Loucy (cell line): ENCODE data around the gene AGK.
"Not testable (repeated sequence)": the region's sequence is repeated elsewhere in the genome, so short reads cannot be mapped to it uniquely, and the experiment has no call there.

Experiments used
- H2AFZ ChIP-seq: fragments of 200-600 bp; sonication (generic); 2 replicates; pipeline ENCODE4 v1.6.0; 2016; ENCODE audit warnings: antibody characterized with exemption, mild to moderate bottlenecking, low read length, moderate library complexity
- H3F3A ChIP-seq: fragments of 200-600 bp; 2 replicates; pipeline ENCODE4 v1.6.0; 2016; ENCODE audit warnings: antibody characterized with exemption, low read depth, mild to moderate bottlenecking
- H3K27me3 ChIP-seq: fragments of 200-600 bp; sonication (generic); 2 replicates; pipeline ENCODE4 v1.6.1; 2014; ENCODE audit warnings: low read length, mild to moderate bottlenecking; ENCODE audit not compliant: insufficient read depth, poor library complexity, severe bottlenecking
- H3K36me3 ChIP-seq: fragments of 200-600 bp; sonication (generic); 2 replicates; pipeline ENCODE4 v1.6.1; 2016; ENCODE audit warnings: low read length; ENCODE audit not compliant: insufficient read depth
- H3K4me1 ChIP-seq: fragments of 200-600 bp; sonication (generic); 2 replicates; pipeline ENCODE4 v1.5.1; 2014; ENCODE audit warnings: low read length, mild to moderate bottlenecking; ENCODE audit not compliant: insufficient read depth, poor library complexity, severe bottlenecking
- H3K4me2 ChIP-seq: fragments of 200-600 bp; sonication (generic); 2 replicates; pipeline ENCODE4 v1.6.0; 2014; ENCODE audit warnings: antibody characterized with exemption, low read length, low read depth, mild to moderate bottlenecking; ENCODE audit not compliant: poor library complexity, severe bottlenecking
- H3K4me3 ChIP-seq: fragments of 200-600 bp; sonication (generic); 2 replicates; pipeline ENCODE4 v1.5.1; 2014; ENCODE audit warnings: low read length, mild to moderate bottlenecking, mixed read lengths; ENCODE audit not compliant: poor library complexity, severe bottlenecking
- H3K79me2 ChIP-seq: fragments of 200-600 bp; sonication (generic); 2 replicates; pipeline ENCODE4 v1.6.1; 2014; ENCODE audit warnings: low read length; ENCODE audit not compliant: insufficient read depth
- H3K9ac ChIP-seq: fragments of 200-600 bp; sonication (generic); 2 replicates; pipeline ENCODE4 v1.6.0; 2014; ENCODE audit warnings: mild to moderate bottlenecking, low read depth, low read length, moderate library complexity; ENCODE audit not compliant: poor library complexity, severe bottlenecking
- H3K9me2 ChIP-seq: fragments of 200-600 bp; sonication (generic); replicated peaks from 2 replicates; pipeline ENCODE4 v1.6.1; 2016; ENCODE audit warnings: low read depth, low read length, mixed read lengths
- H3K9me3 ChIP-seq: fragments of 200-600 bp; sonication (generic); 2 replicates; pipeline ENCODE4 v1.6.1; 2014; ENCODE audit warnings: mild to moderate bottlenecking, antibody characterized with exemption, low read length, low read depth; ENCODE audit not compliant: insufficient read depth
- H4K20me1 ChIP-seq: fragments of 200-600 bp; sonication (generic); 2 replicates; pipeline ENCODE4 v1.6.0; 2014; ENCODE audit warnings: antibody characterized with exemption, low read length, mild to moderate bottlenecking; ENCODE audit not compliant: insufficient read depth, poor library complexity, severe bottlenecking
- EZH2phosphoT487 ChIP-seq: fragments of 200-600 bp; IDR thresholded peaks from 2 replicates; pipeline ENCODE4 v1.6.1; 2018; ENCODE audit warnings: antibody characterized with exemption, mild to moderate bottlenecking, moderate library complexity, borderline replicate concordance
- TF ChIP-seq, protein P1 (sequence below): fragments of 200-600 bp; sonication (generic); conservative IDR thresholded peaks from 2 replicates; pipeline ENCODE4 v1.5.1; 2014; ENCODE audit warnings: mild to moderate bottlenecking, antibody characterized with exemption, low read length

AGK gene

DNA sequence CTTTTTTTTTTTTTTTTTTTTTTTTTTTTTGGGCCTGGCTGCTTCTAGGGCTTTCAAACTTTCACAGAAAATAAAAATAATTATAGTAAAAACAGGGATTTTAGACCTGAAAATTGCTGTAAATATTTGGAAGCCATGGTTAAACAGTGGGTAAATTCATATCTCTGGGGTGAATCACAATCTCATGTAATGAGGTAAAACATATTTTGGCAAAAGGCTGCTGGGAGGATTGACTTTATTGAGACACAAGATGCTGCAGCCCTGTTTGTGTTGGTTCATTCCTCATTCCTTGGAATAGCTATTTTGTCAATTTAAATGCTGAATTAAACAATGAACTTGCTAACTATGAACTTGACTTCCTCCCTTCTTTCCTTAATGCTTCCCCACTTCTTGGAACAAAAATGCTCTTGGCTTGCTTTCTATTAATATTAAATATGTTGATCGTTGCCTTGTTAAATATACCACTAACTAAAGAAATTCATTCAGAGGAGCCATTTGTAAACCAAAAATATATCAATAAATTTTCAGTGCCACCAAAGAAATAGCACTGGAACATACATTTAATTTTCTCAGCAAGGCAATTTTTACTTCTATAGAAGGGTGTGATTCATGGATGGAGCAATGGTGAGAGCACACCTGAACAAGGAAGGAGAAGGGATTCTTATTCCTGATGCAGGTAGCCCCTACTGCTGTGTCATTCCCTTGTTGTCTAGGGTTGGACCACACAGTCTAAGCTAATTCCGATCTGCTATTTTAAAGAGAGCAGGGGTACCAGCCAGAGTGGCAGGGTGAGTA lies 24.6 kb downstream of the AGK start:
- H3K9me3 ChIP-seq = no peaks in the 10 kb centered on the region; the same call in 1 of the 2 replicates
- no peaks in the 10 kb centered on the region for H3K9me2 ChIP-seq
- H3F3A ChIP-seq = no peaks in the 10 kb centered on the region
- H3K4me2 ChIP-seq = no peak overlapping the region
- H3K4me1 ChIP-seq = no peaks in the 10 kb centered on the region
- H4K20me1 ChIP-seq = no peaks in the 10 kb centered on the region
- TF ChIP-seq, protein P1, sequence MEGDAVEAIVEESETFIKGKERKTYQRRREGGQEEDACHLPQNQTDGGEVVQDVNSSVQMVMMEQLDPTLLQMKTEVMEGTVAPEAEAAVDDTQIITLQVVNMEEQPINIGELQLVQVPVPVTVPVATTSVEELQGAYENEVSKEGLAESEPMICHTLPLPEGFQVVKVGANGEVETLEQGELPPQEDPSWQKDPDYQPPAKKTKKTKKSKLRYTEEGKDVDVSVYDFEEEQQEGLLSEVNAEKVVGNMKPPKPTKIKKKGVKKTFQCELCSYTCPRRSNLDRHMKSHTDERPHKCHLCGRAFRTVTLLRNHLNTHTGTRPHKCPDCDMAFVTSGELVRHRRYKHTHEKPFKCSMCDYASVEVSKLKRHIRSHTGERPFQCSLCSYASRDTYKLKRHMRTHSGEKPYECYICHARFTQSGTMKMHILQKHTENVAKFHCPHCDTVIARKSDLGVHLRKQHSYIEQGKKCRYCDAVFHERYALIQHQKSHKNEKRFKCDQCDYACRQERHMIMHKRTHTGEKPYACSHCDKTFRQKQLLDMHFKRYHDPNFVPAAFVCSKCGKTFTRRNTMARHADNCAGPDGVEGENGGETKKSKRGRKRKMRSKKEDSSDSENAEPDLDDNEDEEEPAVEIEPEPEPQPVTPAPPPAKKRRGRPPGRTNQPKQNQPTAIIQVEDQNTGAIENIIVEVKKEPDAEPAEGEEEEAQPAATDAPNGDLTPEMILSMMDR = no peak
- TF ChIP-seq EZH2phosphoT487 = no peak
- H3K36me3 ChIP-seq = peaks cover 11% of the 10 kb centered on the region; the same call in 1 of the 2 replicates
- no peaks in the 10 kb centered on the region for H3K79me2 ChIP-seq
- no peaks in the 10 kb centered on the region for H3K27me3 ChIP-seq
- H3K9ac ChIP-seq = no peak overlapping the region
- H2AFZ ChIP-seq = no peak overlapping the region
- no peak overlapping the region for H3K4me3 ChIP-seq

DNA sequence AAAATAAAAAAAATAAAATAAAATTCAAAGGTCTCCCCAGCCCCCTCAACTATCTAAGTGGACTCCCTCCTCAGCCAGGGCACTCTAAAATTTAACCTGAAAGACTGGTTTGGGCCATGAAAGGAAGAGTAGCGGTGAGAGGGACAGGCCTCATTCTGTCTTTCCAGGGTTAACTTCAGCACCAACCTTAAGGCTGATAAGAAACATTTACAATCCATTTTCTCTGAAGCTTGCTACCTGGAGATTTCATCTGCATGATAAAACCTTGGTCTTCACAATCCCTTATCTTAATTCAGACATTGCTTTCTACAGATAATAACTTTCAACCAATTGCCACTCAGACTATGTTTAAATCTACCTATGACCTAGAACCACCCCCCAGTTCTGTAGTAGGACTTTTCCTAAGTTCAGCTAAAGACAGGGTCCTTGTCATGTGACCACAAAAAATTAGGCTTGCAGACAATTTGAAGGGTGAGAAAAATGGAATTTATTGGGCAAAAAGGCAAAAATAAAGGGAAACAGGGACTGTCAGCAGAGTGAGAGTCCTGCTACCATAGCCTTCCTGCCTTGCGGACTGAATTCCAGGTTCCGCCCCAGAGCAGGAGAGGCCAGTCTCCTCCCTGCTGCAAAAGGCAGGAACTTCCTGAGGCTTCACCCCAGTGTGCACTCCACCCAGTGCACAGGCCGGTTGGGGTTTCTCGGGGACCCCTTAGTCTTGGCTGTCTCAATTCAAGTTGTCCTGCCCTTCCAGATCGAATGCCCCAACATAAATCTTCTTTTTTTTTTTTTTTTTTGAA lies 26.0 kb downstream of the AGK start:
- Histone ChIP-seq H3K9me2 (no peaks in the 10 kb centered on the region), H3K79me2 (no peaks in the 10 kb centered on the region), H3K4me1 (no peaks in the 10 kb centered on the region), H3K36me3 (peaks cover 11% of the 10 kb centered on the region; the same call in 1 of the 2 replicates), H3K9me3 (no peaks in the 10 kb centered on the region; the same call in 1 of the 2 replicates), H3K4me2 (no peak overlapping the region), H3K4me3 (no peak overlapping the region), H3K27me3 (no peaks in the 10 kb centered on the region), H3K9ac (no peak overlapping the region), H4K20me1 (no peaks in the 10 kb centered on the region), H2AFZ (no peak overlapping the region), H3F3A (no peaks in the 10 kb centered on the region)
- TF ChIP-seq, protein P1 = no peak
- no peak for TF ChIP-seq EZH2phosphoT487

DNA sequence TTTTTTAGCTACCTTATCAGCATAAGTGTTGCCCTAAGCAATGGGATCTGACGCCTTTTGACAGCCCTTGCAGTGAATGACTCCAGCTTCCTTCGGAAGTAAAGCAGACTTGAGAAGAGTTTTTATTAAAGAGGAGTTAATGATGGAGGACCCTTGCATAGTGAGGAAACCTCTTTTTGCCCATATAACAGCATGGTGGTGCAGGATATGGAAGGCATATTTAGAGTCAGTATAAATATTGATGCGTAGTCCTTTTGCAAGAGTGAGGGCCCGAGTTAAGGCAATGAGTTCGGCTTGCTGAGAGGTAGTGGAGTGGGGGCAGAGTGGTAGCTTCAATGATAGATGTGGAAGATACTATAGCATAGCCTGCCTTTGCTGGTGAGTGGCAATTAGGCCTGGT lies 28.7 kb downstream of the AGK start:
- not testable (repeated sequence) for H3K79me2 ChIP-seq, H3K9me2 ChIP-seq, H2AFZ ChIP-seq, H3K4me3 ChIP-seq, H3K4me1 ChIP-seq, H3K4me2 ChIP-seq, H3F3A ChIP-seq, H3K9me3 ChIP-seq, H4K20me1 ChIP-seq, H3K9ac ChIP-seq, H3K27me3 ChIP-seq
- H3K36me3 ChIP-seq = peaks cover 10% of the 10 kb centered on the region; the same call in 1 of the 2 replicates

DNA sequence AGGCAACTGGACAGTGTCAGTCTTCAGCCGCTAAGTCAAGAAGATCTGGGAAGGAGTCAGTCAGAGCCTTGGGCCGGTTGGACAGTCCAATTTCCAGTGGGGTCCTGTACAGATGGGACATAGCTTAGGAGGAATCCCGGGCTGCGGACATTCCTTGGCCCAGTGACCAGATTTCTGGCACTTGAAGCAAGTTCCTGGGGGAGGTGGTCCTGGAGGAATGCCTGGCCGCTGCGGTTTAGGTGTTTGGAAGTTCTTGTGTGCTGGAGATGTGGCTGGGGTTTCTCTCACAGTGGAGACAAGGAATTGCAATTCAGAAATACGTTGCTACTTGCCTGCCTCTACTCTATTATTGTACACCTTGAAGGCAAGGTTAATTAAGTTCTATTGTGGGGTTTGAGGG lies 30.9 kb downstream of the AGK start:
- H3K79me2 ChIP-seq, H3K9me3 ChIP-seq, H4K20me1 ChIP-seq, H3K36me3 ChIP-seq, H3K4me3 ChIP-seq, H3K9ac ChIP-seq, H3K9me2 ChIP-seq, H3K27me3 ChIP-seq, H3K4me1 ChIP-seq, H3F3A ChIP-seq, H2AFZ ChIP-seq, H3K4me2 ChIP-seq: not testable (repeated sequence)
